Hippocampal formation (tissue), 2 donors: ENCODE results near the gene SHISAL1.

ENCODE experiments used
- DNase-seq, 2 donors: peaks; one replicate each; lab custom pipeline; 2025; lab: John Stamatoyannopoulos, UW

SHISAL1 gene

GRCh38 chr22:44277386-44278135 is 35.2 kb downstream of the SHISAL1 start:
- no peak for DNase-seq

- no peak for DNase-seq
Measured at GRCh38 chr22:44276706-44277356, 35.9 kb downstream of the SHISAL1 start.

GRCh38 chr22:44276041-44276440 is 36.7 kb downstream of the SHISAL1 start:
- no peak for DNase-seq

- no peak for DNase-seq
Measured at GRCh38 chr22:44275631-44275995, 37.1 kb downstream of the SHISAL1 start.

- DNase-seq = no peak
Measured at GRCh38 chr22:44274918-44275630, 37.7 kb downstream of the SHISAL1 start.

- no peak for DNase-seq
Measured at GRCh38 chr22:44273175-44273574, 39.6 kb downstream of the SHISAL1 start.

GRCh38 chr22:44272401-44272771 is 40.4 kb downstream of the SHISAL1 start:
- DNase-seq = no peak

GRCh38 chr22:44271732-44272400 is 40.9 kb downstream of the SHISAL1 start:
- DNase-seq = no peak

GRCh38 chr22:44271010-44271500 is 41.7 kb downstream of the SHISAL1 start:
- no peak for DNase-seq

- DNase-seq = no peak
Measured at GRCh38 chr22:44270556-44270880, 42.2 kb downstream of the SHISAL1 start.

GRCh38 chr22:44269757-44270555 is 42.8 kb downstream of the SHISAL1 start:
- DNase-seq = no peak

- DNase-seq = no peak
Measured at GRCh38 chr22:44269117-44269498, 43.6 kb downstream of the SHISAL1 start.

GRCh38 chr22:44268431-44269116 is 44.2 kb downstream of the SHISAL1 start:
- DNase-seq = no peak

GRCh38 chr22:44267856-44268255 is 44.9 kb downstream of the SHISAL1 start:
- DNase-seq = no peak

GRCh38 chr22:44266796-44267760 is 45.7 kb downstream of the SHISAL1 start:
- DNase-seq = no peak

- no peak for DNase-seq
Measured at GRCh38 chr22:44263547-44263946, 49.2 kb downstream of the SHISAL1 start.

GRCh38 chr22:44261861-44262595 is 50.7 kb downstream of the SHISAL1 start:
- DNase-seq = no peak

- no peak for DNase-seq
Measured at GRCh38 chr22:44261164-44261860, 51.4 kb downstream of the SHISAL1 start.
